HG02610 (cell line): ENCODE data around the gene PREP.
"Not testable (repeated sequence)": the region's sequence is repeated elsewhere in the genome, so short reads cannot be mapped to it uniquely, and the experiment has no call there.

Source experiments
- ATAC-seq: cut with Tn5 transposase; IDR thresholded peaks from one replicate; pipeline ENCODE4 v1.9.1; 2021; ENCODE audit warnings: mild to moderate bottlenecking, moderate library complexity; ENCODE audit not compliant: unreplicated experiment

Gene PREP

DNA sequence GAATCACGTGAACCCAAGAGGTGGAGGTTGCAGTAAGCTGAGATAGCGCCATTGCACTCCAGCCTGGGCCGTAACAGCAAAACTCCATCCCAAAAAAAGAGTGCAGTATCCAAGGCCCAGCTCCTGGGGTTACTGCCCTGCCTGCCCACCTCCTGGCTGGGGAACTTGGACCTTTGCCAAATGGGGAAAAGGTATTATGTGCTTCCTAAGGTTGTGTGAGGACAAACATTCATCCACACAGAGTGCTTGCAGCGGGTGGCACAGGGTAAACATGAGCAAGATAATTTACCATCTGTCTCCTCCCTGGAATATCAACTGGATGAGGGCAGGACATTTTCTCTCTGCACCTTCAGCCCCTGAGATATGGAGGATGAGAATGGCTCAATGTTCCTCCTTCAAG is 128.2 kb downstream of the PREP start:
- no peak for ATAC-seq

DNA sequence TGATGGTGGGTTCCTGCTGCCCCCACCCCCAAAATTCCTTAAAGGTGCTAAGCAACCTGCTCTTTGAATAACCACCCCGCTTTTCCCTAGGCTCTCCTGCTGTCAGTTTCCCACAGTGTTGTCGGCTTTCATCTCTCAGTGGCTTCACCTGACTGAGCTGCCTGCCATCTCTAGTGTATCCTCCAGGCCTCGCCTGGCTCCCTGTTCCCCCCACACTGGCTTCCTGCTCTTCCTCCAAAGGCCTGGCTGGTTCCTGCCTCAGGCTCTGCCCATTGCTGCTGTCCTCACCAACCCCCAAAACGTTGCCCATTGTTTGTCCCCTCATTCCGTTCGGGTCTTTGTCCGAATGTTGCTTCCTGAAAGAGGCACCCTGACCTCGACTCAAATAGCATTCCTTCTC is 129.3 kb downstream of the PREP start:
- no peak for ATAC-seq

- no peak for ATAC-seq
Observed at GRCh38 chr6:105272786-105273185, 130.1 kb downstream of the PREP start.

GRCh38 chr6:105270511-105270910 is 132.4 kb downstream of the PREP start:
- no peak for ATAC-seq

- ATAC-seq = no peak
Observed at GRCh38 chr6:105269390-105269789, 133.5 kb downstream of the PREP start.

DNA sequence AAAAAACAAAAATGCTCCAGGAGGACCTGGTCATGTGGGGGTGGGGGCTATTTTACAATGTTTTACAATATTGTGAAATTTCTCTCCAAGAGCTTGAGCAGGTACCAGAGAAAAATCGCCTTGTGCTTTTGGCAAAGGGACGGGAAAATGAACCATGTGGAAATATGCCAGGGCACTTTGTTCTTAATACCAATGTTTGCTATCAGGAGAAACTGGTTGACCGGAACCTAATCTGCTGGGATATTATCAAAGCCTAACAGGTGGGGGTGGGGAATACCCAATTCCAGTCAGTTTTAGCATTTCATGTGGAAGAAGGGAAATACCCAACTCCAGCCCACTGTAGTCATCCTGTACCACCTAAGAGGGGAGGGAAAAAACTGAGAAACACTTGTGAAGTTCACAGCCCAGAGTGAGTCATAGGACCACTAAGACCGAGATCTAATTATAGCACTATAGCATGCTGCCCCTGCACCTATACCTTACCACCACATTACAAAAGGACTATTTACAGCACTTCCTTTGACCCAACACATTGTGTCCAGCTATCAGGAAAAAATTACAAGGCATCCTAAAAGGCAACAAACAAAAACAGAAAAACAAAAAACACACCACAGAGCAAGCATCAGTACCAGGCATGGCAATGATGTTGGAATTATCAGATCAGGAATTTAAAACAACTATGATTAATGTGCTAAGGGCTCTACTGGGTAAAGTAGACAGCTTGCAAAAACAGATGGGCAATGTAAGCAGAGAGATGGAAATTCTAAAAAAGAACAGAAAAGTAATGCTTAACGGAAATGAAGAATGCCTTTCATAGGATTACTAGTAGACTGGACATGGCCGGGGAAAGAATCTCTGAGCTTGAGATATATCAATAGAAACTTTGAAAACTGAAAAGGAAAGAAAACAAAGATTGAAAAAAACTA is 138.9 kb downstream of the PREP start:
- peak; percentile 83 for ATAC-seq

DNA sequence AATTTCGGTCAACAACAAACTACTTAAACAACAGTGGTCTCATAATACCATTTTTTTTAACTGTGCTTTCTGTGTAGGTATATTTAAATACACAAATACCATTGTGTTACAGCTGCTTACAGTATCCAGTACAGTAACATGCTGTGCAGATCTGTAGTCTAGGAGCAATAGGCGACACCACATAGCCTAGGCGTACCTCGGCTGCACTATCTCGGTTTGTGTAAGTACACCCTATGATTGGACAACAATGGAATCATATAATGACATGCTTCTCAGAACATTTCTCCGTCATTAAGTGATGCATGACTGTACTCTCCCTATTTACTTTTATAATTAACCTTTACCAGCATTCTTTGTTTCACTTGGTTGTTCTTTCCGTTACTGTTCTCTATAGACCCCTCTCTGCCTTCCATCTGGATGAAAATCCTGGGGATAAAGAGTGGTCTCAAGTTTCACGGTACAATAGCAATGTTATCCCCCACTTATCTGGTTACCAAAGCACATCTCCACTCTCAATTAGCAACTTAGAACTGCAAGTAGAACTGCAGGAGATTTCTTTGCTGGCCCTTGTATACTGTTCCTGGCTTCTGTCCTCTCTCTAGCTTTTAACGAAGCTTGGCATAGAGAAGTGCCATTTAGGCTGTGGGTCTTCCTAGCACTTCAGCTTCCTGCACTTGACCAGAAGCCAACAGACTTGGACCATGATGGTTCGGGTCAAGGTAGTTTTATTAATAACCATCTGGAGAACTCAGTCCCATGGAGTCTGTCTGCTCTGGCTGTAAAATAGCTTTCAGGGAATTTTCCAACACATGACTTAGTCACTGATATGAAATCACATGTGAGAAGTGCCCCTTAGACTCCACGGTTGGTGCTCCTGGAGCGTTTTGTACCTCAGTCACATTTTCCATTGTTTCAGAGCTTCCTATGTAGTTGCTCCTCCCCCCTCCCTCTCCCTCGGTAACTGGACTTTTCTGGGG is 142.7 kb downstream of the PREP start:
- no peak for ATAC-seq

GRCh38 chr6:105258816-105259215 is 144.1 kb downstream of the PREP start:
- no peak for ATAC-seq

DNA sequence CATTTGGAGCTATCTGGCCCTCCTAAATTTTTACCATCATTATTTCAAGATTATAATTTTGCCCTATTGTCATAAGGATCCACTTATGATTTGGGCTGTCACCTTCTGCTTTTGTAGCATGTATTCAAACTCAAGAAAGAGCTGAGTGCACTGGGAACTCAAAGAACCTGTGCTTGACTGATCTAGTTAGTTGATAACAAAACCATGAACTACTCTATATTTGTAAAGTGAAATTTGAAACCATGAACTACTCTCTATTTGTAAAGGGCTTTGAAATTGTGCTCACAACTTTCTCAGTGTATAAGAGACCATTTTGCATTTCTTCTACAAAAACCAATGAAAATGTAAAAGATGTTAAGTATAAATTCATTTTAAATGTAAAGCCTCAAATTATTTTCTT is 145.5 kb downstream of the PREP start:
- no peak for ATAC-seq

- ATAC-seq = no peak
Observed at GRCh38 chr6:105256619-105257018, 146.3 kb downstream of the PREP start.

DNA sequence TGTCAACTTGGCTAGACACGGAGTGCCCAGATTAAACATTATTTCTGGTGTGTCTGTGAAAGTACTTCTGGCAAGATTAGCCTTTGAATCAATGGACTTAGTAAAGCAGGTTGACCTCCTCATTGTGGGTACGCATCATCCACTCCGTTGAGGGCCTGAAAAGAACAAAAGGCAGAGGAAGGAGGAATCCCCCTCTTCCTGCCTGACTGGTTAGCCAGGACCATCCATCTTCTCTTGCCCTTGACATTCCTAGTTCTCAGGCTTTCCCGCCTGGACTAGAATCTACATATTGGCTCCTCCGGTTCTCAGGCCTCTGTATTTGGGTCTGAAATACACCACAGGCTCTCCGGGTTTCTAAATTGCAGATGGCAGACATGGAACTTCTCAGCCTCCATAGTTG is 149.1 kb downstream of the PREP start:
- ATAC-seq = no peak

DNA sequence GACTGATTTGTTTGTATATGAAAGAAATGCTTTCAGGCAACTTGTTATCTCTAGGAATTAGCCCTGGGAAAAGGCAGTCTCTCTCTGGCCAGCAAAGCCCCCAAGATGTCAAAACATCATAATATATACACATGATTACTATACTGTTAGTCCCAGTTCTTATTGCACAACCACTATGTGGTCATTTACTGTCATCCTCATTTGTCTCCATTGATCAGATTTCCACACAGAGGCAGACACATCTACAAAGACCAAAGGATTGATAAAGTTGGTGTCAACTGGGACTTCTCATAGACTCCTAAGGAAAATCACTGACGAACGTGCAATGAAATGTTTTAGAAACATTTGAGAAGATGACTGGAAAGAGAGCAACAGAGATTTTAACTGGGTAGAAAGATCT is 151.2 kb downstream of the PREP start:
- ATAC-seq = no peak

- ATAC-seq = no peak
Observed at GRCh38 chr6:105250533-105250932, 152.3 kb downstream of the PREP start.

- ATAC-seq = no peak
Observed at GRCh38 chr6:105243487-105243886, 159.4 kb downstream of the PREP start.

- ATAC-seq = no peak
Observed at GRCh38 chr6:105235155-105235554, 167.7 kb downstream of the PREP start.

GRCh38 chr6:105231771-105232170 is 171.1 kb downstream of the PREP start:
- ATAC-seq = not testable (repeated sequence)
